ENCODE results near the gene RNF227. TPM values are rescaled to one million over a fixed set of nuclear protein-coding genes. Genes with fewer than 3 reads are reported as not detected.

Gene RNF227
- total and polyA plus RNA-seq, 2 of the 8 experiments (the other 6 are each of a cell fraction or from before 2014, with no cell fraction given), result 0.63 to 1.7 TPM

- TF ChIP-seq NANOG (IDR thresholded peaks at IDR 0.05; ENCODE audit: insufficient read depth, low read depth, low read length, poor library complexity, severe bottlenecking), result no peak
- TF ChIP-seq TBP (IDR thresholded peaks at IDR 0.05; ENCODE audit: low read depth, low read length), result no peak
- TF ChIP-seq JUND (IDR thresholded peaks at IDR 0.05; ENCODE audit: low read length), result no peak
- no peak for TF ChIP-seq TEAD4 (IDR thresholded peaks at IDR 0.05; ENCODE audit: low read depth, low read length)
- TF ChIP-seq SIRT6 (IDR thresholded peaks at IDR 0.05; ENCODE audit: low read length), result no peak
These were observed 29.6 kb upstream of the RNF227 start (continued) for GRCh38 chr17:7945651-7946050.

Data from H1 (cell line).